GM21390 (cell line): ENCODE data around the gene PRR15L.
"Not testable (repeated sequence)": the region's sequence is repeated elsewhere in the genome, so short reads cannot be mapped to it uniquely, and the experiment has no call there.

Experiments used
- ATAC-seq: cut with Tn5 transposase; IDR thresholded peaks from one replicate; pipeline ENCODE4 v1.9.1; 2021; ENCODE audit not compliant: unreplicated experiment

PRR15L gene

GRCh38 chr17:47989159-47989558 lies 31.5 kb upstream of the PRR15L start:
- no peak for ATAC-seq

- not testable (repeated sequence) for ATAC-seq
Measured at GRCh38 chr17:47988445-47988844, 30.8 kb upstream of the PRR15L start.

GRCh38 chr17:47987240-47987835 lies 29.7 kb upstream of the PRR15L start:
- ATAC-seq: no peak

- ATAC-seq: no peak
Measured at GRCh38 chr17:47986520-47986919, 28.8 kb upstream of the PRR15L start.

GRCh38 chr17:47983492-47984223 lies 26.0 kb upstream of the PRR15L start:
- no peak for ATAC-seq

GRCh38 chr17:47982645-47983390 lies 25.1 kb upstream of the PRR15L start:
- ATAC-seq: no peak

- ATAC-seq: no peak
Measured at GRCh38 chr17:47982091-47982617, 24.5 kb upstream of the PRR15L start.

GRCh38 chr17:47981462-47981861 lies 23.8 kb upstream of the PRR15L start:
- no peak for ATAC-seq

GRCh38 chr17:47980541-47980940 lies 22.9 kb upstream of the PRR15L start:
- no peak for ATAC-seq

- ATAC-seq: no peak
Measured at GRCh38 chr17:47978324-47978723, 20.6 kb upstream of the PRR15L start.

- ATAC-seq: no peak
Measured at GRCh38 chr17:47975823-47976205, 18.1 kb upstream of the PRR15L start.

- ATAC-seq: no peak
Measured at GRCh38 chr17:47975189-47975822, 17.6 kb upstream of the PRR15L start.

GRCh38 chr17:47973541-47973940 lies 15.9 kb upstream of the PRR15L start:
- ATAC-seq: no peak

GRCh38 chr17:47970725-47971499 lies 13.2 kb upstream of the PRR15L start, which contains the start of gene CDK5RAP3:
Gene CDK5RAP3 (plus strand): TSS chr17:47971113. CDS start chr17:47971147, 34 bp downstream.
- ATAC-seq: peak; percentile 92

- no peak for ATAC-seq
Measured at GRCh38 chr17:47969930-47970724, 12.4 kb upstream of the PRR15L start.

- no peak for ATAC-seq
Measured at GRCh38 chr17:47968836-47969235, 11.2 kb upstream of the PRR15L start.

- no peak for ATAC-seq
Measured at GRCh38 chr17:47967607-47968252, 10.0 kb upstream of the PRR15L start.

- ATAC-seq: no peak
Measured at GRCh38 chr17:47966079-47966519, 8.4 kb upstream of the PRR15L start.

GRCh38 chr17:47964856-47965255 lies 7.2 kb upstream of the PRR15L start:
- ATAC-seq: no peak
